Raji (cell line): ENCODE measurements around the gene CEP135.

Experiments used
- POLR2A ChIP-seq: IDR thresholded peaks from 2 replicates; pipeline ENCODE4 v1.6.1; 2011; ENCODE audit warnings: low read depth, low read length, control low read depth; ENCODE audit not compliant: insufficient read depth

CEP135 gene

DNA sequence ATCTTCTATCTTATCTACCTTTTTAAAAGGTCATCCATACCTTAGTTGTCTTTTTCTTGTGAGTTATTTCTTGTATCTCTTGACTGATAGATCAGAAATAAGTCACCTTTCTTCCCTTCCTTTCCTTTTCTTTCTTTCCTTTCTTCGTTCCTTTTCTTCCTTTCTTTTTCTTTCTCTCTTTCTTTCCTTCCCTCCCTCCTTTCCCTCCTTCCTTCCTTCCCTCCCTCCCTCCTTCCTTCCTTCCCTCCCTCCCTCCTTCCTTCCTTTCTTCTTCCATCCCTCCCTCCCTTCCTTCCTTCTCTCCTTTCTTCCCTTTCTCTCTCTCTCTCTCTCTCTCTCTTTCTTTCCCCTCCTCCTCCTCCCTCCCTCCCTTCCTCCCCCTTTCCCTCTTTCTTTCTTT lies 93.5 kb downstream of the CEP135 start:
- TF ChIP-seq POLR2A = no peak

GRCh38 chr4:56048383-56048701 lies 99.6 kb downstream of the CEP135 start:
- TF ChIP-seq POLR2A = no peak

DNA sequence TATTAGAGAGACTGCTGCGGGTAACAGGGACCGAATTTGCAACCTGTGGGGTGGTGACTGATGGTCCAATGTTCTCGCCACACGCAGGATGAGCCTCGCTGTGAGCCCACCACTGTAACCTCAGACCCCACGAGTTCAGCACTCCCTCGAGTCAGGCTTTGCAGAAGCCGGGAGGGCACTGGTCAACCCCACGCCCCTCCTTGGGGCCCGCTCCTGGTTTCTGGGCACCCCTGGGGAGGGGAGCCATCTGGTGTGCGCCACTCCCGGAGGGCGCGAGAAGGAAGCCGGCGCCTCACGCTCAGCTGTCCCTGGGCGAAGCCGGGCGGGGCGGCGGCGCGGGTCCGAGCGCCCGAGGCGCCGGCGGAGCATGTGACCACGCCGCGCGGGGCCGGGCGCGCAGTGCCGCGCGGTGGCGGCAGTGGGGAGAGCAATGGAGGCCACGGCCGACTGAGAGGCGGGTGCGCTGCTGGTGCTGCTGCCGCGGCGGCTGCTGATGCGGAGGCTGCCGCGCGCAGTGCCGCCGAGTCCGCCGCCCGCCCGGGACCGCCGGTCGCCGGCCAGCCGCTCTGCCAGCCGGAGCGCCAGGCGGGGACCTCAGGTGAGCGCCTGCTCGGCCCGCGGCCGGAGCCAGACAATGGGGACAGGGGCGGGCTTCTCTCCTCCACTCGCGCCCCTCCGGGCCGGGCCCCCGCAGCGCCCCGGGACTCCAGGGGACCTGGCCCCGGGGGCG lies 100.1 kb downstream of the CEP135 start:
- peak; percentile 76 for TF ChIP-seq POLR2A

- no peak for TF ChIP-seq POLR2A
These were observed 101.9 kb downstream of the CEP135 start for GRCh38 chr4:56050625-56051024.

DNA sequence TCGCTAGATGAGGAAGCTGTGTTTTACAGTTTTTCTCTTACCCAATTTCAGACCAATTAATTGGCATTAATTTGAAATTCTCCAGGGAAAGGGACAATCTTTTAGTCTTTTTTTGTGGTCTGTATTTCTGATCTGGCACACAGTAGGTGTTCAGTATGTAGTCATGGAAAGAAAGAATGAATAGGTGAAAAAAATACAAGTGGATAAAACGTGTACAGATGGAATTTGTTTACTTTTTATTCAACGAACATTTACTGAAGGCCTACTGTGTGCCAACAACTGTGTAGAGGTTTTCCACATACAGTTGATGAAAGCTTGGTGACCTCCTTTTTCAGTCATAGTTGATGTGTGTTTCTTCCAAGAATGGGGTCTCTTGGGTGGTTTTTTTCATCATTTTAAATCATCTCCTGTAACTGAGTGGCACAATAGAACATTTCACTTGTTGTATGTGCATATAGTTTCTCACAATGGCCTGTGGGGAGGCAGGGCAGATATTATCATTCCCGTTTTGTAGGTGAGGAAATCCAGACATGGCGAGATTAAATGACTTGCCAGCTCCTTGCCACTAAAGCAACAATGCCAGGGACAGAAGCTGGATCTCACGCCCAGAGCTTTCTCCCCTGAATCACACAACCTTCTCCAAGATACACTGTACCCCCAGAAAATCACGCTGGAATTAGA lies 102.4 kb downstream of the CEP135 start:
- TF ChIP-seq POLR2A = no peak

- no peak for TF ChIP-seq POLR2A
These were observed 102.9 kb downstream of the CEP135 start for GRCh38 chr4:56051710-56052075.

GRCh38 chr4:56052481-56052880 lies 103.7 kb downstream of the CEP135 start:
- TF ChIP-seq POLR2A = no peak

DNA sequence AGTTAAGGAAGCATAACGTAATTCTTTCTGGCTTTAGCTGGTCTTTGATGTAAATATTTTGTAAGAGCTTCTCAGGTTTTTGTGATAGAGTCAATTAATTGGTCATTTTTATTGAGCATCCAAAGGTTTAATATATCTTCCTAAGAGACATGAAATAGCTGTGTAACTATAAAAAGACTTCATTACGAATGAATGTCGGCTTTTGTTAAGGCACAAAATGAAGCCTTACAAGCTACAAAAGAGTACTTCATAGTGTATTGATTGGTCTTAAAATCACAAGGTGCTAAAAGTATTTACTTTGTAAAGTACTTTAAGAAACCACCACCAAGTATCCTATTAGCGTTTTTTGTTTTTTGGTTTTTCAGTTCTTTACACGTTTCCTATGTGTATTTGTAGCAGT lies 104.2 kb downstream of the CEP135 start:
- no peak for TF ChIP-seq POLR2A

- no peak for TF ChIP-seq POLR2A
These were observed 106.6 kb downstream of the CEP135 start for GRCh38 chr4:56055027-56055977.

DNA sequence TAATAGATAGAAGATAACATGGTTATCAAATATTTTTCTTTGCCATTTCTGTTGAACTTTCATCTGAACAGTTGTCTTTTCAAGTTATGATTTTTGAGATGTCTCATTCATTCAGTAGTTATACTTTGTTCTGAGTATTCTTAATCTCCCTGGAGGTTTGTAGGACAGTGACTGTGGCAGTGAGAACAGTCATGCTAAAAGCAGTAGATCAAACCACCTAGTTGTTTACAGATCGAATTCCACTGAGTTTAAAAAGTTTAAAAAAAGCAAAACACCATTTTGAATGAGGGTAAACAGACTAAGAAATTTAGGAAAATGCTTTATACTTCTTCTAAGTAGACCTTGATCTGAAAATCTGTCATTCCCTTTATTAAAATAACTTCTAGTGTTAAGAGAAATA lies 107.2 kb downstream of the CEP135 start:
- TF ChIP-seq POLR2A = no peak

DNA sequence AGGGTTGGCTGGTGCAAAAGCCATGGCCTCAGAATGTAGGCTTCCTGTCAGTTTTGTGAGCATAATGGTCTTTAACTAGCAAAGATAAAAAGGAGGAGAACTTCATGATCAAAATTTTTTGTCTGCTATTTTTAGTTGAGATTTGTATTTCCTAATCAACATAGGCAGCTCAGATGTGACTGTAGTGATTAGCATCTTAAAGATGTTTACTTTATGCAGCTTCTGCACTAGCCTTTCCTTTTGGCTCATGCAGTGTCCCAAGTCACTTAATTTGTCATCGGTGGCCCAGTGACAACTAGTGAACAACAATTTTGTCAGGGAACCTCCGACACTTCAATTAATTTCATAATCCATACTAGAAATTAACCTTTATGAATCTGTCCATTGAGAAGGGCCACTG lies 109.8 kb downstream of the CEP135 start:
- TF ChIP-seq POLR2A = no peak

DNA sequence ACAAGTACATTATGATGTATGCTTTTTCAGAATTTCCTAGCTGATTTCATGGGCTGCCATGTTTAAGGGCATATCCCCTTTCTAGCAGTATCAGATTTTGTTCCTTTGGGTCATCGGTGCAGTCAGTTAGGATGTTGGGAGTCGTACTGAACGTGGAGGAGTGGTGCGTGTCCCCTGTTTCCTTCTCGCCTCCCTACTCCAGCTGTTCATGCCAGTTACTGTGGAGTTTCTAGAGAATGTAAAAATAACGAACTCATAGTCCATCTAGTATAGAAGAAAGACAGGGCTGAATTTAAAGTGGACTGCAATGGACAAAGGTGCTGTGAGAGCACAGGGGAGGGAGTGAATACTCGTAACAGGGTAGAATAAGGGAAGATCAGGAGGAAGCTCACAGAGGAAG lies 111.3 kb downstream of the CEP135 start:
- no peak for TF ChIP-seq POLR2A

GRCh38 chr4:56062106-56062505 lies 113.4 kb downstream of the CEP135 start:
- no peak for TF ChIP-seq POLR2A

- no peak for TF ChIP-seq POLR2A
These were observed 113.9 kb downstream of the CEP135 start for GRCh38 chr4:56062526-56063145.

DNA sequence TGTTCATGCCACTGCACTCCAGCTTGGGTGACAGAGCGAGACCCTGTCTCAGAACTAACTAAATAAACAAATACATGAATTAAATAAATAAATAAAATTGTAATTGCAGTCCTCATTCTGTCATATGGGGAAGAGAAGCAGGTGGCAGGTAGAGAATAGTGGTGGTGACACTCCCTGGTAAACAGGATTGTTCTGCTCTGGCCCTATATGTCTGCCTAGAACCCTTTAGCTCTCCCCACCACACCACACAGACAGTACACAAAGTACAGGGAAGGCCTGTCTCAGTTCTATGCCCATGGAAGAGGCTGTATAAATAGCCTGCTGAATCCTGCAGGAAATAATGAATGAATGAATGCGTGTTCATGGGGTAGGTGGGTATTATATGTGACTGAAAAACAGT lies 117.7 kb downstream of the CEP135 start:
- no peak for TF ChIP-seq POLR2A

- TF ChIP-seq POLR2A = no peak
These were observed 119.1 kb downstream of the CEP135 start for GRCh38 chr4:56067826-56068225.

- TF ChIP-seq POLR2A = no peak
These were observed 128.9 kb downstream of the CEP135 start for GRCh38 chr4:56077676-56078075.
